ENCODE measurements around the gene ARRB1.
A peak's percentile ranks its signal among the peaks of the same experiment; 100 is the strongest.

Gene ARRB1

DNA sequence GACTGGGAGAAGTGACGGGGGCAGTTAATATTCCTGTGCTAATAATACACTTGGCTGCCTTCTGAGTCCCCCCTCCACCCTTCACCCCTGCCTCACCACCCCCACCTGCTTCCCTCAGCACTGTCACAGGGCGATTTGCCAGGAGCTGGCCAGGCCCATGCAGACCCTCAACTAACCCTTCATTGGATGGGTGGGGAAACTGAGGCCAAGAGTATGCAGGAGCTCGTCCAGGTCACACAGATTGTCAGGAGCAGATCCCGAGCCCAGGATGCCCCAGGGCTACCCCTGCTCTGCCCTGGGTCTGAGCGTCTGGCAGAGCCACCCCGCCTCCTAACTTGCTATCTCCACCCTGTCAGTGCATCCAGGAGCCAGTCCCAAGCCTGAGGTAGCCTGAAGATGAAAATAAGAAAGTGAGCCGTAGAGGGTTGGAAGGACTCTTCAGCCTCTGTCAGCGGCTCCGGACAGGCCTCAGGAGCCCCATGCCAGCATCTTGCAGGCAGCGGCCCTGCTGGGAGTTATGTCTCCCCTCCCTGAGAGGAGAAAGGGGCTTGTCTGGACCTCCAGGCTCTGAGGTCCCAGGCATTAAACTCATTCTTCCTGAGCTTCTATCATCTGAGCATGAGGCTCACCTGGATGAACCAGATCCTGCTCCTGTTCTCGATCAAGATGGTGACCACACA lies 104.7 kb downstream of the ARRB1 start:
- DNase-seq: no peak

- DNase-seq: no peak
Observed at GRCh38 chr11:75246006-75246670, 105.3 kb downstream of the ARRB1 start.

- DNase-seq: no peak
Observed at GRCh38 chr11:75245356-75246005, 106.0 kb downstream of the ARRB1 start.

- no peak for DNase-seq
Observed at GRCh38 chr11:75244052-75244814, 107.2 kb downstream of the ARRB1 start.

GRCh38 chr11:75242722-75243600 lies 108.5 kb downstream of the ARRB1 start:
- no peak for DNase-seq

GRCh38 chr11:75241906-75242644 lies 109.4 kb downstream of the ARRB1 start:
- DNase-seq: no peak

- DNase-seq: peak; percentile 89 to 95
Observed at GRCh38 chr11:75241036-75241905, 110.2 kb downstream of the ARRB1 start.

- DNase-seq: no peak
Observed at GRCh38 chr11:75240311-75241035, 111.0 kb downstream of the ARRB1 start, which contains the start of gene TPBGL. Gene TPBGL, plus strand, starts transcription at chr11:75240774. Its CDS starts 276 bp downstream, at chr11:75241050.

DNA sequence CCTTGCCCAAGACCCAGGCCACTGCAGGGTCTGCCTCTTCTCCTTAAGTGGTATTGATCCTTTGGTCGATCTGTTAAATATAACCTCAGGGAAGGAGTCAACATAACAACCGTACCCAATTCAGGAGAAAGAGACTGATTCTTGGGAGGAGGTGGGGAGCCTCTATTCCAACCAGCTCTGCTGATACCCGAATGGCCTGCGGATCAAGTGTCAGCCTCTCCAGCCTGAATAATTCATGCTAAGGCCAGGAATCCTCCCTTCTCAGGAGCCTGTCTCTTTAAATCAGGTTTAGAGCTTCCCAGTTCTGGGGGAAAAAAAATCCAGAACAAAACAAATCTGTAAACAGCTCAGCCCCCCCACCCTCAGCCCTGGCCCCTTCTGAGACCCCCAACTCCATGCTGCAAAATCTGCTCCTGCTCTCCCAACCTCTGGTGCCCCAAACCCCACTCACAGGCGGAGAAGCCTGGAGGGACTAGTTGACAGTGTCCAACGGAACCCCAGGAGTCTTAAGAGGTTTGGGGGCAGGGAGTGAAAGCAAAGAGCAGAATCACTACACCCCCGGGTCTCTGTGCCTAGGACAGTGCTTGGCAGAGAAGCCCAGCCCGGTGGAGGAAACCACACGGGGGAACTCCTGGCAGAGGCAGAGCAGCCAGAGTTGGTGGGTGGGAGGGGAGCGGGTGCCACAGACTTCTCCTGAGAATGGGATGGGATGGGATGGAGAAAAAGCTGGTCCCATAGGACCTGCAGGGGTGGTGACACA lies 111.8 kb downstream of the ARRB1 start:
- no peak for DNase-seq

DNA sequence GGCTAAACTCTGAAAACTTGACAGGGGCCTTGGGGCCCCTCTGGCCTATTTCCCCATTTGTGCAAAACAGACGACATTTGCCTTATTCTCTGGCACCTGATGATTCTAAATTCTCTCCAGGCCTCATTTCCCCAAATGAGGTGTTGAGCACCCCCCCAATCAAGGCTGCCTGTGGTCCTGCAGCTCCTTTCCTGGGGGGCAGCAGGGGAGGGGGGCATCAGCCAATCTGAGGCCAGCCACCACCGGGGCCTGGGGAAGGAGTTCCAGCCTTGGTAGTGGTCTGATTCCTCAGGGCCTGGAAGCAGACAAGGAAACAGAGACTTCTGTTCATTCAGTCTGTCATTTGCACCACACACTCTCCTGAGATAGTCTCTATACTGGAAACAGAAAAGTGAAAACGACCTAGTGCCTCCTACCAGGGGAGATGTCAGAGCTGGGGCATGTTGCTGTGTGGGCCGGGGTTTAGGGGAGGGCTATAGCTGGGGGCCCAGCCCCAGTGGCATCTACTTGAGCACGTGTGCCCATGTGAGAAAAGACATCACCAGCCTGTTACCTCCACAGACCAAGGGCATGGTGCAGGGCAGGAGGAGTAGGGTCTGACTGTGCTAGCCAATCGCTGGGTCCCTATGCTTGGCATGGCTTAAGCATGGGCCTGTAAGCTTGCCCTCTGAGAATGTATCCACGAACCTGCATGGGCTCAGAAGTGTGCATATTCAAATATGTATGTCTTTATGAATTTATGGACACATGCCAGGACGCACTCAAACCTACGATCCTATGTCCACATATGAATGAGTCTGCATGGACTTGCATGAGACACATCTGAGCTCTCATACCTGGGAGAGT lies 112.6 kb downstream of the ARRB1 start:
- DNase-seq: no peak

- DNase-seq: no peak
Observed at GRCh38 chr11:75237050-75237449, 114.4 kb downstream of the ARRB1 start.

DNA sequence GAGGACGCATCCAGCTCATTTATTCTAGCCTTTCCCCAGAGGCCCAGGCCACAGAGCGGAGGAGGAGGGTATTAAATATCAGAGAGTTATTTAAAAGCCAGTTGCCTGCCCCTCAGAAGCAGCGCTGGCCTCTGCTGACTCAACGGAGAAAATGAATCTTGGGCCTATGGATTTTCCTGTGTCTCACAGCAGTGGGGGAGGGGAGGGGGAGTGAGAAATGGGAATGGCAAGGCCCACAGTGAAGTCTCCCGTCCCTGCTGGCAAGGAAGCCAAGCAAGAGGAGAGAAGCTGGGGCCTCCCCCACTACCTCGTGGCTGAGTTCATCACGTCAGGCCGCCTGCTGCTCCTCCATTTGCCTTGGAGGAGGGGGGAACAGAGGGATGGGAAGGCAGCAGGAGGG lies 115.4 kb downstream of the ARRB1 start:
- no peak for DNase-seq

GRCh38 chr11:75233754-75234172 lies 117.7 kb downstream of the ARRB1 start:
- no peak for DNase-seq

GRCh38 chr11:75230621-75231020 lies 120.8 kb downstream of the ARRB1 start:
- no peak for DNase-seq

DNA sequence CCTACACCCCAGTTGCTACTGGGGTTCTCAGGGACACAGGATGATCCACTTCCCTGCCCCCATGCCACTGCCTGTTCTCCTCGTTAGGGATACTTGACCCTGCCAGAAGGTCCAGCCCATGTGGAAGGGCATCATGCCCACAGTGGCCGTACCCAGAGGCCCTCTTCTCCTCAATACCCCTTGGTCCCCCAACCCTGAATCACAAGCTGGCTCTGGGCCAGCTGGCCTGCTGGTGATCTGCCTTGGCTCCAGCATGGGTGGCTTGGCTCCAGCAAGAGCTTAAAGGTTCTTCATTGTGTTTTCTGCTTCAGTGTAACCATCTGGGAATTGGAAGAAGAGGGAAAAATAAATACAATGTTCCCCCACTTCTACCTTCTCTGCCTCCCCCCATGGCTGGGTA lies 122.0 kb downstream of the ARRB1 start:
- DNase-seq: no peak

GRCh38 chr11:75225794-75226193 lies 125.7 kb downstream of the ARRB1 start:
- no peak for DNase-seq

DNA sequence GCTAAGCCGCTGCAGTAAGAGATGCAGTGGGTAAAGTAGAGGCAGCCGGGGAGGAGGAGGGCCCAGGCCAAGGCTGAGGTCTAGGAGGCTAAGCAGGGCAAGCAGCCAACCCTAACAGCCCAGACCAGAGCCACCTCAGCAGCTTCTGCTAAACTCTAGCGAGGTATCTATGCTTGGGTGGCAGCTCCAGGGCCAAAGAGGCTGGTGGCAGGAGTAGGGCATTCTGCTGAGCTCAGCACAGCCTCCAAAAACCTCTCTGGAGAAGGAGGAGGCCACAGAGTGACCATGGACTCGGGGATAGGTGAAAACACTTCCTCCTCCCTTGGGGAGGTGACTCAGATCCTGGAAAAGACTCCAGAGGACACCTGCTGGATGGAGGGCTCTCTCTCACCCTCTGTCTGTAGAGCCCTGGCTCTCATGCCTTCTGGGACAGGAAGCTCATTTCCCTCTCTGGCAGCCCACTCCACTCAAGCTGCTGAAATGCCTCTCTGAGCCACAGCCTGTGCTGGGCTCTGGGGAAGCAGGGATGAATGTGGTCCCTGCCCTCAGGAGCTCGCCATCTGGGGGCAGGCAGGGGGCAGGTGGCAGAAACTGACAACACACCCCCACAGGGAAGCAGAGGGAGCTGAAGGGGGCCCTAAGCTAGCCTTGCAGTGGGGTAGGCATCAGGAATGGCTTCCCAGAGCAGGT lies 127.4 kb downstream of the ARRB1 start:
- no peak for DNase-seq

All from stimulated activated CD4-positive, alpha-beta T cell treated with anti-CD3 and anti-CD28 coated beads, Interleukin-2, amount 100 ng/mL, for 48 hours (primary cell).